Panc1 (cell line): ENCODE results near the gene C4BPA. TPM values are rescaled to one million over a fixed set of nuclear protein-coding genes. Genes with fewer than 3 reads are reported as not detected.

Source experiments
- ATAC-seq: fragments of 200-7000 bp; cut with Tn5 transposase; 2 replicates; pipeline ENCODE4 v1.9.1; 2020; ENCODE audit warnings: mild to moderate bottlenecking, moderate library complexity
- BruUV-seq: library from RNA; stranded (reverse); fragments of 400-500 nt; replicated peaks from 2 replicates; lab custom pipeline; 2021; lab: Mats Ljungman, UMichigan
- CTCF ChIA-PET: fragments of 300-600 bp; sonication (Branson Sonifier 250); formaldehyde crosslinking; loops from one replicate; lab custom pipeline; 2022; ENCODE audit warnings: antibody characterized with exemption; lab: Charles Lee
- POLR2A ChIA-PET: fragments of 300-600 bp; sonication (Branson Sonifier 250); formaldehyde crosslinking; loops from one replicate; lab custom pipeline; 2022; ENCODE audit warnings: antibody characterized with exemption; lab: Charles Lee
- DNase-seq: peaks from one replicate; pipeline ENCODE4 v3.0.0-alpha.2; 2010; ENCODE audit warnings: low read depth, low spot score
- H3K27ac ChIP-seq: 2 replicates; pipeline ENCODE4 v1.5.1; 2011; ENCODE audit warnings: mild to moderate bottlenecking, low read length, inconsistent platforms
- H3K27me3 ChIP-seq: fragments of 200-500 bp; sonication (Bioruptor generic); 2 replicates; pipeline ENCODE4 v1.6.0; 2014; ENCODE audit warnings: low read length, inconsistent platforms; ENCODE audit not compliant: control insufficient read depth, insufficient read depth
- H3K36me3 ChIP-seq: fragments of 200-500 bp; sonication (Bioruptor generic); 2 replicates; pipeline ENCODE4 v1.5.1; 2014; ENCODE audit warnings: inconsistent platforms, mild to moderate bottlenecking, low read length, moderate library complexity; ENCODE audit not compliant: control insufficient read depth, insufficient read depth
- H3K4me1 ChIP-seq: 2 replicates; pipeline ENCODE4 v1.5.1; 2011; ENCODE audit warnings: inconsistent platforms, mild to moderate bottlenecking, low read length, moderate library complexity; ENCODE audit not compliant: control insufficient read depth, insufficient read depth
- H3K4me3 ChIP-seq, 2 experiments: 2 replicates each; pipeline ENCODE4 v1.5.1; 2011 to 2012; ENCODE audit warnings: low read depth in 2 of 2, low read length in 2 of 2, mild to moderate bottlenecking in 2 of 2, inconsistent platforms in 1 of 2, moderate library complexity in 1 of 2
- H3K9me3 ChIP-seq: fragments of 200-500 bp; sonication (Bioruptor generic); 2 replicates; pipeline ENCODE4 v1.5.1; 2014; ENCODE audit warnings: low read depth, mild to moderate bottlenecking, inconsistent platforms, low read length, moderate library complexity; ENCODE audit not compliant: control insufficient read depth, insufficient read depth
- CTCF ChIP-seq: fragments of 450-650 bp; IDR thresholded peaks from 2 replicates; pipeline ENCODE4 v1.5.1; 2017; ENCODE audit warnings: mild to moderate bottlenecking
- POLR2AphosphoS5 ChIP-seq: IDR thresholded peaks from 2 replicates; pipeline ENCODE4 v1.6.1; 2012; ENCODE audit warnings: mild to moderate bottlenecking, low read depth, low read length, moderate library complexity
- REST ChIP-seq, 2 experiments: IDR thresholded peaks; 2 replicates each; pipeline ENCODE4 v1.6.1; 2011 to 2012; ENCODE audit warnings: low read depth in 2 of 2, control low read depth in 1 of 2, low read length in 1 of 2, mild to moderate bottlenecking in 1 of 2, moderate library complexity in 1 of 2; ENCODE audit not compliant: insufficient read depth in 1 of 2
- SIN3A ChIP-seq: IDR thresholded peaks from 2 replicates; pipeline ENCODE4 v1.6.1; 2012; ENCODE audit warnings: low read depth, mild to moderate bottlenecking, low read length, moderate library complexity, borderline replicate concordance; ENCODE audit not compliant: insufficient read depth
- TCF7L2 ChIP-seq: IDR thresholded peaks from 2 replicates; pipeline ENCODE4 v1.6.1; 2011; ENCODE audit warnings: mild to moderate bottlenecking, low read depth, low read length, inconsistent platforms
- in situ Hi-C: cut with HindIII; loops from 2 replicates; pipeline ENCODE4 v1.10.0; 2016; ENCODE audit warnings: low sequenced_read_pairs, low pct_unique_long_range_greater_than_20kb
- intact Hi-C: fragments of 100-400 bp; cut with micrococcal nuclease; formaldehyde crosslinking; loops from one replicate; pipeline ENCODE4 v1.10.0; 2022; ENCODE audit not compliant: unreplicated experiment
- total RNA-seq: library from RNA; stranded (reverse); gene quantifications from one replicate; pipeline ENCODE4 v1.2.1, GENCODE V29; 2021; ENCODE audit not compliant: unreplicated experiment

The C4BPA gene
- total RNA-seq, 1 experiment from 2014 or later, result 0.26 TPM

GRCh38 chr1:207088161-207088560, 15.9 kb upstream of the C4BPA start:
- Histone ChIP-seq H3K9me3 (no peaks in the 10 kb centered on the region), H3K4me1 (0 out of 2 replicates have a peak, but pooled peaks cover 2% of the 10 kb centered on the region), H3K36me3 (no peaks in the 10 kb centered on the region), H3K27me3 (no peaks in the 10 kb centered on the region), H3K4me3 (no peak overlapping the region), H3K27ac (no peak overlapping the region)
- ChIA-PET CTCF (no interaction called here), POLR2A (no interaction called here)
- in situ Hi-C loops (no loop called here), intact Hi-C loops (no loop called here)
- TF ChIP-seq POLR2AphosphoS5, result no peak
- no peak for TF ChIP-seq CTCF
- no peak for TF ChIP-seq TCF7L2
- TF ChIP-seq REST (IDR thresholded peaks at IDR 0.05; ENCODE audit: insufficient read depth in 1 of 2, low read depth in 2 of 2, low read length in 1 of 2), result no peak
- no peak for TF ChIP-seq SIN3A
- no peak for DNase-seq
- ATAC-seq, result no peak
- BruUV-seq, result no TSS peak

DNA sequence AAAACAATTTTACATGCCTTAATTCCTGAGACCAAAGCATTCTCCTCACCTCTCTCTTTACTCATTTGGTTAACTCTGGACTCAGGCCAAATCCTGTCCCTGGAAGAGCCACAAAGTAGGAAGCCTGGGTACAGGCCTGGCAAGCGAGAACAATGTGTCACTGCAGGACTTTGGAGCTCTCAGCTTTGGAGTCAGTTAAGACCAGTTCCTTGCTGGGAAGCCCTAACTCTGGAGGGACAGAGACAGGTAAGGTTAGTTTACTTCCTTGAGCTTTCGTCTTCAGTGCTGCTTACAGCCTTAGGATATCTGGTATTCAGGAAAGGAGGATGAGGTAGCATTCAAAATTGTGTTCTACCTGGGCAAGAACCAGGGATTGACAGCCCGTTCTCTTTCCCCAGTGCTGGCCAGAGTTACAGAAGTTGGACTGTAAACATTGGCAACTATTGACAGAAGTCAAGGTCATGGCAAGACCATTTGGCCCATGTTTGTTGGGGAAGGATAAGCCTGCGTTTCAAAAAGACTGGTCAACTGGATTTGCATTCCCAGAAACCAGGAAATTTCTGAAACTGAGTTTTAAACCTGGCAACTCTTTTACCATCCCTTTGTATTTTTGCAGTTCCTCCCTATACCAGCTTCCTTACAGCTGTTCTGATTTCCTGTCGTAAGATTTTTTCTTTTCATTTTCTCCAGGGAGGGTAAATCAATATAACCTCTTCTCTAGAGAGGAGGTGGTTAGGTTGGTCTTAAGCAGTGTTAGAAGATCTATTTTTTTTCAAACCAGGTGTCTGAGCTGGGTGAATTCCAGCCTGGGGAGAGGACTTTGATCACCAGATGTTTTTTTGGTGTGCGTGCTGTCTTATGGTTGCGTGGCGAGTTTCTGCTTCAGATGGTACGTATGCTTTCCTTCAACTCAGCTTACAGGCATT, 15.1 kb upstream of the C4BPA start, which contains the start of gene C4BPB:
Gene C4BPB (plus strand): TSS at position 160 of the 926 bp plus-strand sequence. CDS start 672 bp downstream, at position 832.
- in situ Hi-C loops, result no loop called here
- TF ChIP-seq CTCF, result no peak
- no peak for TF ChIP-seq SIN3A
- no peak for TF ChIP-seq POLR2AphosphoS5
- TF ChIP-seq TCF7L2, result no peak
- TF ChIP-seq REST (IDR thresholded peaks at IDR 0.05; ENCODE audit: insufficient read depth in 1 of 2, low read depth in 2 of 2, low read length in 1 of 2), result no peak
- BruUV-seq, result no TSS peak
- intact Hi-C loops, result no loop called here
- Histone ChIP-seq H3K27ac (no peak within 1 kb of the TSS), H3K9me3 (no peaks in the 10 kb centered on the region), H3K27me3 (no peaks in the 10 kb centered on the region), H3K4me3 (peak within 1 kb of the TSS in 1 of 2 experiments; percentile 16; a peak in 1 of 4 replicates), H3K4me1 (0 out of 2 replicates have a peak, but pooled peaks cover 2% of the 10 kb centered on the region), H3K36me3 (no peaks in the 10 kb centered on the region)
- ChIA-PET POLR2A (no interaction called here), CTCF (no interaction called here)
- DNase-seq (no peak), ATAC-seq (no peak)
